ENCODE measurements around the gene RASSF3.
A peak's percentile ranks its signal among the peaks of the same experiment; 100 is the strongest.

Gene RASSF3

GRCh38 chr12:64669270-64669842 lies 59.1 kb downstream of the RASSF3 start:
- H3K4me3 Mint-ChIP-seq = peak overlapping the region; percentile 84
- no peaks in the 10 kb centered on the region for H3K9me3 Mint-ChIP-seq
- H3K36me3 Mint-ChIP-seq = no peaks in the 10 kb centered on the region
- peaks cover 91% of the 10 kb centered on the region for H3K4me1 Mint-ChIP-seq
- H3K27me3 Mint-ChIP-seq = no peaks in the 10 kb centered on the region
- H3K27ac Mint-ChIP-seq = peak overlapping the region; percentile 97

GRCh38 chr12:64670019-64670418 lies 59.7 kb downstream of the RASSF3 start:
- H3K36me3 Mint-ChIP-seq = no peaks in the 10 kb centered on the region
- H3K9me3 Mint-ChIP-seq = no peaks in the 10 kb centered on the region
- H3K4me3 Mint-ChIP-seq = peak overlapping the region; percentile 84

DNA sequence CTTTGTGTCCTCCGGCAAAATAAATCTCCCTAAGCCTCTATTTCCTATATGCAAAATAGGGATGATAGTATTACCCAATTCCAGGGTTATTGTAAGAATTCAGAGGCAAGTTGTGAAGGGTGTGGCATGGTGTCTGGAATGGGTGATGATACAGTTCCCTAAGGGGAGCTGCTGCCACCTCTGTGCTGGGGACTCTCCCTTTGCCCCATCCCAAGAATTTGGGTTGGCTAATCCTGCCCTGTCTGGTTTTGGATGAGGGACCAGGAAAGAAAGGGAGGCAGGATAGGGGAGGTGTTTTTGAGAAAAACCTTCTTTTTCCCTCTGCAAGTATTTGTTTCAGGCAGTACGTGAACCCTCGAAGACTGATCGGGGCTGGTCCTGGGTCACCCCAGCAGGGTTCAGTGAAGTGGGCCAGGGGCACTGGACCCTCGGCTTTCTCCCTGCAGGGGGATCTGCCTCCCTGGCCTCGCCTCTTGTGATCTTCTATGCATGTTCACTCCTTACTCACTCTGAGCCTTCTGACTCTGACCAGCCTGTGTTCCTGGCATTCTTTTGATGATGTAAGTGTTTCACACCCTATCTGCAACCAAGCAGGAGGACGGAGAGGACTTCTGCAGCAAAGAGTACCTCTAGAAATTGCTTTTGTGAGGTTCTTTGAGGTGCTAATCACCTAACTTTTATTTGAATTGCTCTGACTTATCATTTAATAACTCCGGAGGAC lies 60.8 kb downstream of the RASSF3 start:
- Mint-ChIP-seq H3K4me1 (peaks cover 89% of the 10 kb centered on the region), H3K27me3 (no peaks in the 10 kb centered on the region), H3K9me3 (no peaks in the 10 kb centered on the region), H3K27ac (peak overlapping the region; percentile 96), H3K4me3 (peak overlapping the region; percentile 84), H3K36me3 (no peaks in the 10 kb centered on the region)

More at GRCh38 chr12:64670019-64670418, 59.7 kb downstream of the RASSF3 start:
- peak overlapping the region; percentile 96 for H3K27ac Mint-ChIP-seq
- peaks cover 91% of the 10 kb centered on the region for H3K4me1 Mint-ChIP-seq
- no peaks in the 10 kb centered on the region for H3K27me3 Mint-ChIP-seq

DNA sequence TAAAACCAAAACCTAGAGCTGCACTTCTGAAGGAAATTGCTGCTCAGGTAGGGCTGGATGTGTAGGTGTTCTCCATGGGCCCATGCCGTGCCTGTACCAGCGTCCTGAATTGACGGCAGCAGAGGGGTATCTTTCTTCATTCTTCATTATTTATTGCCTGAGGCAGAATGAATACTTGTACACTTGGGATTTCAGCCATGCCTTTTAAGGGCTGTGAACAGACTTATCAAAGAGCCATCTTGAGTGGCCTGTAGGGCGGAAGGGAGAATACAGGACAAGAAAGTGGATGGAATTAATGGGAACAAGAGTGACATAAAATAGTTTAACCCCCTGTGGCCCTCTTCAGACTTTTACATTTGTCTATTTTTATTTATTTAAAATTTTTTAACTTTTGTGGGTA lies 61.4 kb downstream of the RASSF3 start:
- H3K27me3 Mint-ChIP-seq = no peaks in the 10 kb centered on the region
- H3K4me3 Mint-ChIP-seq = peak overlapping the region; percentile 82
- peaks cover 86% of the 10 kb centered on the region for H3K4me1 Mint-ChIP-seq
- no peaks in the 10 kb centered on the region for H3K9me3 Mint-ChIP-seq
- peak overlapping the region; percentile 96 for H3K27ac Mint-ChIP-seq
- no peaks in the 10 kb centered on the region for H3K36me3 Mint-ChIP-seq

DNA sequence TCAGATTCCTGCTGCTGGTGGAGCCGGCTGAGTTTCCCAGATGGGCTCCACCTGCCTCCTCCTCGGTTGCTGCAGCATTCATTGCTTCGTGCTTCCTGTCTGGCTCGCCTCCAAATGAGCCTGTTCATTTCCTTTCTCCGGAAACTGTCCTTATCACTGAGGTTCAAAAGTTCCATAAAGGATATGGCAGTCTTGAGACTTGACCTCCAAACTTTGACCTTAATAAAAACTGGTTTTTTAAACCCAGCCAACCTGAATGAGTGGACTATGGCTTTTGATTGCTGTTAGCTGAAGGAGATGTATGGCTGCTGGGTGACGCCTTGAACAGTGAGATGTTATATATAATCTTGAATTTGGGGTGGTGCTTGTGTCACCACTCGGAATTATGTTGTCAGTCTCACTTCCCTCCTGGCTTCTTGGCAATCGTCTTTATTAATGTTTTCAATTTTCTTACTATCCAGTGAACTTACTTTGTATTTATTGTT lies 62.7 kb downstream of the RASSF3 start:
- Mint-ChIP-seq H3K9me3 (no peaks in the 10 kb centered on the region), H3K27ac (peak overlapping the region; percentile 98), H3K4me1 (peaks cover 86% of the 10 kb centered on the region), H3K27me3 (no peaks in the 10 kb centered on the region), H3K36me3 (no peaks in the 10 kb centered on the region), H3K4me3 (peak overlapping the region; percentile 81)

DNA sequence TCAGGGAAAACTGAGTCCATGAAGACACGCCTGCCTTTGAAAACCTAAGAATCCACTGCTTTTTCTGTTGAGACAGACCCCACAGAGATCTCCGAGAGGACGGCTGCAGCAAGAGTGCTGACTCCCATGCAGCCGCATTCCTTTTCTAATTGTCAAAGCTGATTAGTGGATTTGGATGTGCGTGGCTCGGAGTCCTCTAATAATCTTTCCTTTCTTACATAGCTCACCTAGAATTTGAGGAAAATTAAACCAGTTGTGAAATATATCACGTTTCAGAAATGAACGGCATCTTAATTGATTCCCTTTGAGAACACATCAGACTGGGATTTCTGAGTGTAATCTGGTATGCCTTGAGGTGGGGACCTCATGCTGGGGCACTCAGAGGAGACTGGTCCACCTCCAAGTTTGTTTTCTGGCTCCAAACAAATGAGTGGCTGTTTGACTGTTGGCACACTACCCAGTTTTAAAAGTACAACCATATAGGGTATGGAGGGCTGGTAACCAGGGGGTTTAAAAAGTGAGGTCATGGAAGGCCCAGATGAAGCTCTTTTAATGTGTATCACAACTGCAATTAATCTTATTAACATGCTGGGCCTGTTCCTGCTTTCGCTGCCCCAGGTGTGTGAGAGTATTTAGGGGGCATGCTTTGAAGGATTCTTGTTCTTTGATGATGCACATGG lies 63.3 kb downstream of the RASSF3 start:
- H3K36me3 Mint-ChIP-seq = no peaks in the 10 kb centered on the region
- peak overlapping the region; percentile 81 for H3K4me3 Mint-ChIP-seq
- H3K27me3 Mint-ChIP-seq = no peaks in the 10 kb centered on the region
- H3K4me1 Mint-ChIP-seq = peaks cover 87% of the 10 kb centered on the region
- no peaks in the 10 kb centered on the region for H3K9me3 Mint-ChIP-seq
- peak overlapping the region; percentile 98 for H3K27ac Mint-ChIP-seq

GRCh38 chr12:64674367-64674922 lies 64.2 kb downstream of the RASSF3 start:
- H3K27ac Mint-ChIP-seq = peak overlapping the region; percentile 98
- no peaks in the 10 kb centered on the region for H3K9me3 Mint-ChIP-seq
- H3K4me1 Mint-ChIP-seq = peaks cover 87% of the 10 kb centered on the region
- H3K27me3 Mint-ChIP-seq = no peaks in the 10 kb centered on the region
- H3K36me3 Mint-ChIP-seq = no peaks in the 10 kb centered on the region
- peak overlapping the region; percentile 81 for H3K4me3 Mint-ChIP-seq

GRCh38 chr12:64675795-64676194 lies 65.5 kb downstream of the RASSF3 start:
- no peaks in the 10 kb centered on the region for H3K27me3 Mint-ChIP-seq
- H3K4me1 Mint-ChIP-seq = peaks cover 87% of the 10 kb centered on the region
- H3K9me3 Mint-ChIP-seq = no peaks in the 10 kb centered on the region
- H3K36me3 Mint-ChIP-seq = no peaks in the 10 kb centered on the region
- H3K27ac Mint-ChIP-seq = peak overlapping the region; percentile 86
- peak overlapping the region; percentile 57 for H3K4me3 Mint-ChIP-seq

GRCh38 chr12:64678248-64678647 lies 68.0 kb downstream of the RASSF3 start:
- Mint-ChIP-seq H3K27me3 (no peaks in the 10 kb centered on the region), H3K9me3 (no peaks in the 10 kb centered on the region), H3K36me3 (no peaks in the 10 kb centered on the region), H3K4me3 (peak overlapping the region; percentile 42), H3K4me1 (peaks cover 90% of the 10 kb centered on the region), H3K27ac (peak overlapping the region; percentile 43)

DNA sequence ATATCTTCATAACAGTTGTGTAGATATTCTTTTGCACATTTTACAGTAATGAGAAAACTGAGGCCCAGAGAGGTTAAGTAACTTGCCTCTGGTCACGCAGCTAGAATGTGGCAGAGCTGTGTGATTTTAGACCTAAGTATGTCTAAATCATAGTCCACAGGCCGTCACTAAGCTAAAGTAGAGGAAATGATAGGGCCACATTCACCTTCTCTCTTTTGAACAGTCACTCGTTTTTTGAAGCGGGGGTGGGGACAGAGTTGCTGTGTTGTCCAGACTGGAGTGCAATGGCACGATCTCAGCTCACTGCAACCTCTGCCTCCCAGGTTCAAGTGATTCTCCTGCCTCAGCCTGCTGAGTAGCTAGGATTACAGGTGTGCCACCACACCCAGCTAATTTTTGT lies 68.5 kb downstream of the RASSF3 start:
- Mint-ChIP-seq H3K27ac (peak overlapping the region; percentile 79), H3K36me3 (peaks cover 2% of the 10 kb centered on the region), H3K9me3 (no peaks in the 10 kb centered on the region), H3K4me3 (no peak overlapping the region), H3K27me3 (no peaks in the 10 kb centered on the region), H3K4me1 (peaks cover 90% of the 10 kb centered on the region)

DNA sequence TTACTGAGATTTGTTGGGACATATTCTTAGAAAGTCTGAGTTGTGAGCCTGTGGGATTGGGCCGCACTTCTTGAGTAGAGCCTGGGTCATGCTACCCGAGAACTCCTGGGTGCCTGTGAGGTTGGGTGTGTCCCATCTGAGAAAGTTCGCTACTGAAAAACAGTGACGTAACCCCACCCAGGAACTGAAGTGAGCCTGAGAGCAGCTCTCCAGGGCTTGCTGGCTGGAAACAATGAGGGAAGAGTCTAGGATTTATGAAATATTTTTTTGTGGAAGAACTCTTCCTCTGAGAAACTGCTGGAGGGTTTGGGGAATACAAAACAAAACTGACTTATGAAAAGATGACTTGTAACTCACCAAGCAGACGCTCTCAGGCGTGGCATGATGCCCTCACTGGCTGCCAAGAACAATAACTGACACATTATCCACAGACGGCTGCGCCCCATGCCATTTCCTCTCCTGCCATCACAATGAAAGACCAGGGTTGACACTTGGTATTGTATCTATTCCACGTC lies 69.2 kb downstream of the RASSF3 start:
- Mint-ChIP-seq H3K4me3 (peak overlapping the region; percentile 61), H3K4me1 (peaks cover 90% of the 10 kb centered on the region), H3K27ac (peak overlapping the region; percentile 79), H3K36me3 (peaks cover 2% of the 10 kb centered on the region), H3K9me3 (no peaks in the 10 kb centered on the region), H3K27me3 (no peaks in the 10 kb centered on the region)

DNA sequence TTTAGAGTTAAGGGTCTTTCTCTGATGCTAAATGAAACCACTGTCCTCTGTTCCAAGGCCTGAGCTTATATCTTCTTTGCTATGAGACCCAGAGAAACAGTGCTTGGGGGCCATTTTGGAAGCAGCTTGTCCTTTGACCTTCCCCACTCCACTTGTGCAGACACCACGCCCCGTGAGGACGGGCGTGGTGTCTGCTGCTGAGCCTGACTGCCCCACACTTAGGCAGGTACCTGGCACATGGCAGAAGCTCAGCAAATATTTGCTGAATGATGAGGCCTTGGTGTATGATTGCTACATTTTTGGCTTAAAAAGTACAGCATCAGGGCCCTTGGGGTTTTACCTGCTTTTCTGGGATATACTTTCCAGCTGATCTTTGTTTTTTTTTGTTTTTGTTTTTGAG lies 69.9 kb downstream of the RASSF3 start:
- H3K4me1 Mint-ChIP-seq = peaks cover 90% of the 10 kb centered on the region
- no peaks in the 10 kb centered on the region for H3K27me3 Mint-ChIP-seq
- H3K27ac Mint-ChIP-seq = peak overlapping the region; percentile 98
- no peaks in the 10 kb centered on the region for H3K9me3 Mint-ChIP-seq
- peak overlapping the region; percentile 79 for H3K4me3 Mint-ChIP-seq
- peaks cover 2% of the 10 kb centered on the region for H3K36me3 Mint-ChIP-seq

GRCh38 chr12:64681200-64682052 lies 71.1 kb downstream of the RASSF3 start:
- Mint-ChIP-seq H3K27ac (peak overlapping the region; percentile 98), H3K36me3 (peaks cover 6% of the 10 kb centered on the region)

GRCh38 chr12:64682572-64683277 lies 72.4 kb downstream of the RASSF3 start:
- H3K9me3 Mint-ChIP-seq = no peaks in the 10 kb centered on the region
- H3K4me1 Mint-ChIP-seq = peaks cover 83% of the 10 kb centered on the region
- peak overlapping the region; percentile 78 for H3K4me3 Mint-ChIP-seq
- peak overlapping the region; percentile 98 for H3K27ac Mint-ChIP-seq
- peaks cover 9% of the 10 kb centered on the region for H3K36me3 Mint-ChIP-seq
- no peaks in the 10 kb centered on the region for H3K27me3 Mint-ChIP-seq

More at GRCh38 chr12:64681200-64682052, 71.1 kb downstream of the RASSF3 start:
- Mint-ChIP-seq H3K27me3 (no peaks in the 10 kb centered on the region), H3K4me1 (peaks cover 91% of the 10 kb centered on the region), H3K4me3 (peak overlapping the region; percentile 79), H3K9me3 (no peaks in the 10 kb centered on the region)
